GM18519 (cell line): ENCODE data around the gene NR2F2.

Experiments
- ATAC-seq: cut with Tn5 transposase; IDR thresholded peaks from one replicate; pipeline ENCODE4 v1.9.1; 2021; ENCODE audit warnings: mild to moderate bottlenecking, moderate library complexity; ENCODE audit not compliant: unreplicated experiment, low FRiP score

The NR2F2 gene

DNA sequence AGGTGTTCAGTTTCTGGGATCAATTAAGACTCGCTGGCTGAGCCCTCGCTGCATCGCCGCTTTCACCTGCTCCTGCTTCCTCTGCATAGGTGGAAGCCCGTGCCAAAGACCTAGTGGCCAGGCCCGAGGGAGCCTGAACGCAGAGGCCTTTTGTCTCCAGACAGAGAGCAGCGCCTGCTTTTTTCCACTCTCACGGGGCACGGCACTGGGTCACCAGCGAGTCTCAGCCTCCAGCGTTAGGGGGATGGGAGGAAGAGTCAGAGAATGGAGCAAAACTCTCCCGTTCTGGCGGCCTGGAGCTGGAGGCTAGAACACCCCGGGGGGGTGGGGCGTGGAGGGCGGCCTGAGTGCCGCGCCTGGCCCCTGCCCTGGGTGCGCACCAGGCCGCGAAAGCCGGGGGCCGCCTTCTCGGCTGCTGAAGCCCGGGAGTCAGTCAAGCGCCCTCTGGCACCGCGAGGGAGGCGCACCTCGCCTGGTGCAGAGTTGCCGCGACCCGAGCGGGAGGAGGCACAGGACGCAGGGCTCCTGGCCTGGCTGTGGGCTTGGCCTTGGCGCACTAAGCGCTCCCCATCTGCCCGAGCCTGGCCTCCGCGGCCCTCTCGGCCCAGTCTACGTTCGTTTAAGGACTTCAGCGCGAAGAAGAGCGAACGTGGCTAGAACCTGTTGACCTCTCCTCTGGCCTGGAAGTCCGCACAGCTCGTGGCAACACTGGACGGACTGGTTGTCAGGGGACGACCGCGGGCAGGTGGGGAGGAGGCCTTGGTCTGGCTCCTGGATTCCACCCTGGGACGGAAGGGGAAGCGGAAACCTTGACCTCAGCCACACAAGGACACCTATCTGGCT lies 21.5 kb downstream of the NR2F2 start:
- ATAC-seq: peak; percentile 24

- no peak for ATAC-seq
Measured at GRCh38 chr15:96352604-96353405, 22.3 kb downstream of the NR2F2 start.

DNA sequence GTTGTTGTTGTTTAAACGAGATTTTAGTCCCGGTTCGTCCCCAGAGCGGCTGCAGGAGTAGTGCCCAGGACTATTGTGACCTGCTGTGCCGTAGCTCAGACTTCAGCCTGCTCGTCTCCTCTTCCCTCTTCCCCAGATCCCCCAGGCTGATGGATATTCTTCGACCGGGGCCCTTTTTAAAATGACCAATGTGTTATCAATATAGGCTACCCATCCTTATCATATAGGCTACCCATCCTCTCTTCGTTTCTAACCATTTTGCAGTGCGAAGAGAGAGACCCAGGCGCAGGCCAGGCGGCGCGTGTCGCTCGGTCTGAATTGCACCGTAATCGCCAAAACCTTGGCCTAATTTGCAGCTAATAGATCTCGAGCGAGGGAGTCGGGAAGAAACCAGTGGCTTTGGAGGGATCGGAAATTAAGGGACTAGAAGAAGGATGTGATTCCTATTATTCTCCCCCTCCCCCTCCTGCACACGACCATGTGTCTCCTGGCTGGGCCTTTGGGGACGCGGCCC lies 23.0 kb downstream of the NR2F2 start:
- no peak for ATAC-seq

GRCh38 chr15:96353930-96354730 lies 23.6 kb downstream of the NR2F2 start:
- ATAC-seq: no peak

- ATAC-seq: no peak
Measured at GRCh38 chr15:96354731-96355567, 24.4 kb downstream of the NR2F2 start.

GRCh38 chr15:96355568-96356187 lies 25.2 kb downstream of the NR2F2 start:
- no peak for ATAC-seq

- peak; percentile 41 for ATAC-seq
Measured at GRCh38 chr15:96356494-96357455, 26.3 kb downstream of the NR2F2 start.

DNA sequence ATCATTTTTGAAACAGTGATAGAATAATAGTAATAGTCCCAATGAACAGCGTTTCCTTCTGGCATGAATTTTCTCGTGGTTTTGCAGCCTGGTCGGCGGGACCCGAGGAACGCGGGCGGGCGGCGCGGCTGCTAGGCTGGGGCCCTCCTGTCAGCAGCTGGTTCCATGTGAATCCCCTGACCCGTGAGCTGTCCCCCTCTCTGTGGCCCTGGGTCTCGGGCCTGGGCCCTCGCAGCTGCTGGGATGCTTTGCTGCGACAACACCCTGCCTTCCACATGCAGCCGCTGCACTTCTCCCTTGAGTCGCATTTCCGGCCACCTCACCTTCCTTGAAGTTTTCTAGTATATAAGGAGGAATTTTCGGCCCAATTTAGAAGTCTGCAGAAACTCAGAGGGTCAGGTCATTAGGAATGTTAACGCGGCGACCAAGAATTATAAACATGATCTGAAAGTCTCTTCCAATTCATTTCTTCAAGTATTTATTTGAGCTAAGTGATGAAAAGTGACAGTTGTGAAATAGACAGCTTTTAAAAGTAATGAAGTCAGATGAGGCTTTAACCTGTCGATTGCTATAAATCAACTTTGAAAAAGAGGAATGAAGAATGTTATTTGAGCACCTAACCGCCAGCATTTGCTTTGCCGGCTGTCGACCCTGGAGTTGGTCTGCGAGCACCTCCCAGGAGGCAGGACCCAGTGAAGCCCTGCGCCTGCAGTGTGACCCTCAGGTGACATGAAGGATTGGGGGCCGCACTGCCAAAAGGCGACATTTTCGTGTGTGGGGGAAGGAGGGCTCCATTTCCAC lies 27.7 kb downstream of the NR2F2 start:
- ATAC-seq: no peak

DNA sequence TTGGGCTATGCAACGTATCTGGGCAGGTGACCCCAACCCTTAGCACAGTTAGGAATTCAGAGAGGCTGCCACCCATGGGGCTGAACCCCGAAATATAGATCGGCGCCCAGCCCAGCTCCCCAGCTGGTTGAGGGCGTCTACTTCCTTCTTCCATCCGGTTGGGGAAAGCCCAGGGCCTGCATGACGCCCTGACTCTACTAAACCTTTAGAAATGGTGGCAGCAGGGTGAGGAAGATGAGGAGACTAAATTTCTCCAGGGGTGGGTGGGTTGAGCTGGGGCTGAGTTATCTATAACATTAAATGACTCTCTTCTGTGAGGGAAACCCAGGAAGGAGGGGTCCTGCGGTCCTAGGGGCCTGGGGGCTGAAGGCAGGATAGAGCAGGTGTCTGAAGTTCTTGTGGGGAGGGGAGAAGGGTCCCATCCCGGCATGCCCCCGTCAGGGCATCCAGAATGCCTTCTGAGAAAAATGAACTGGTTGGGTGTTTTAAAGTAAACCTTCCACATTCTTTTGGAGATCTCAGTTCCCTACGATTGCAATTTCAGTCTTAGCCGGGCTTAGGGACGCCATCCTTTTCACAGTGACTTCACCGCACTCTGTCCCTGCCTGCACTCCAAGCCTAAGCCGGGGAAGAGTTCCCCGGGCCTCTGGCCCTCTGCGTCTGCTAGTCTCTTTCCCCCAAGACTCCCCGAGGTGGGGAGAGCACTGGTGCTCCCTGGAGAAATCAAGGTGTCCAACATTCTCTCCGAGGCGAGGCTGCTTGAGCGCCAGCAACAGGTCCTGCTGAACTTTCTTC lies 28.5 kb downstream of the NR2F2 start:
- ATAC-seq: no peak

DNA sequence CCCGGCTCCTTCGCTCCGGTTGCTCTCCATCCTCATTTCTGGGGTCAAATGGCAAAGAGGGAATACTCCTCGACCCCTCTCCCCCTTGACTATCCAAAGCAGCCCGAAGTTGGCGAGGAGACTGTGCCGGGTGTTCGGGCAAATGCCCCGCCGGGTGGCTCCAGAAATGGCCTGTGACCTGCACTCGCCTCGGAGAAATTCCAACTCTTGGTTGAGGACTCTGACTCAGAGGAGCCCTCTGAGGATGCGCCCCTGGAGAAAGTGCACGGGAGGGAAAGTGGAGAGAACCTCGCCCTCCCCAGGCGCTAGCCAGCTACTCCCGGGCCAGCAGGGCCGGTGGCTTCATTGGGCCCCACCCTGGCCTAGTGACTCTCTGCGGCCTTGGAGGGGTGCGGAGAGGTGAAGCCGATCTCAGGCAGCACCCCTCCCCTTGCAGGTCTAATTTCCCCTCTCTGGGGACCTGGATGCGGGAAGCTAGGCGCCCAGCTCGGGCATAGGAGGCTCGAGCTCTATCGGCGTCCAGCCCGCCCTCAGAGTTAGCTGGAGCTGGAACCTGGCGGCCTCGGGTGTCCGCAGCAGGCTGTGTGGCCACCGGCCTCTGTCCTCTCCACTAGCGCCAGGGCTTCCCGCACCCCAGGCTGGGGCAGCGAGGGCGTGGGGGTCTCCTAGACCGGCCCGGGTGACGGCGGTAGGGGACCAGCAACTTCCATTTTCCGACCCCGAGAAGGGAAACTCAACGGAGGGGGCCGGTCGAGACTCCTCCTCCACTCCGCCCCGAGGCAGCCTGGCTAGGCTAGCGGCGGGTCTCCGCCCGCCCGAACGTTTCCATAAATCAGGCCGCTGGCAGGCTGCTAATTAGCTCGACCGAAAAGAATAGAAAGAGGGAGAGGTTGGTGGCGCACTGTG lies 29.4 kb downstream of the NR2F2 start:
- ATAC-seq: no peak

- ATAC-seq: no peak
Measured at GRCh38 chr15:96360581-96361308, 30.2 kb downstream of the NR2F2 start.

DNA sequence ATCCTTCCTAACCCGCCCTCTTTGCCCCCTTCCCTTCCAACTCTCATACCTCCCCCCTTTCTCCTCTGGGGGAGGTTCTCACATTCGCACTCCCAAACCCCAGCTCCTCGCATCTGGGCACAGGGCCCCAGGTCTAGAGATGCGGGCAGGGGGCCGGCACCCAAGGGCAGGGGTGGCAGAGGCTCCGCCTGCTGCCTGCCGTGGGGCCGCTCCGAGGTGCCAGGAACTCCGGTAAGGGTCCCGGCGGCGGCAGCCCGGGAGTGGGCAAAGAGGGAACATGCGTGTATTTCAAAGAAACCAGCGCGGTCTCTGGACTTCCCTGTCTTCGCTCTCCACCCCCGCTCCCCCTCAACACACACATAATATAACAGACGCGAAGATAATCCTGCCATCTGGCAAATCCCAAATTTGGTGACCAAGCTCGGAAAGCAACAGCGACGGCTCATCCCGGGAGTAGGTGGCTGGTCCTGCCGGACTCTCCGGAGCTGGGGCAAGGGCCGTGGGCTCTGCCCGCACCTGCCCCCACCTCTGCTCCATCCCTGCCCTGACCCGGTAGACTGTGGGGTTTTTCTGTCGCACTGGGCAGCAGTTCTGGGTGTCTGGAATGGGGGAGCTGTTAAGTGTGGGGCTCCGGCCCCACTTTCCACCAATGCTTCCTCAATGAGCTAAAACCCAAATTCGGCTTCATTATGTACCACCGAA lies 31.0 kb downstream of the NR2F2 start:
- ATAC-seq: no peak

DNA sequence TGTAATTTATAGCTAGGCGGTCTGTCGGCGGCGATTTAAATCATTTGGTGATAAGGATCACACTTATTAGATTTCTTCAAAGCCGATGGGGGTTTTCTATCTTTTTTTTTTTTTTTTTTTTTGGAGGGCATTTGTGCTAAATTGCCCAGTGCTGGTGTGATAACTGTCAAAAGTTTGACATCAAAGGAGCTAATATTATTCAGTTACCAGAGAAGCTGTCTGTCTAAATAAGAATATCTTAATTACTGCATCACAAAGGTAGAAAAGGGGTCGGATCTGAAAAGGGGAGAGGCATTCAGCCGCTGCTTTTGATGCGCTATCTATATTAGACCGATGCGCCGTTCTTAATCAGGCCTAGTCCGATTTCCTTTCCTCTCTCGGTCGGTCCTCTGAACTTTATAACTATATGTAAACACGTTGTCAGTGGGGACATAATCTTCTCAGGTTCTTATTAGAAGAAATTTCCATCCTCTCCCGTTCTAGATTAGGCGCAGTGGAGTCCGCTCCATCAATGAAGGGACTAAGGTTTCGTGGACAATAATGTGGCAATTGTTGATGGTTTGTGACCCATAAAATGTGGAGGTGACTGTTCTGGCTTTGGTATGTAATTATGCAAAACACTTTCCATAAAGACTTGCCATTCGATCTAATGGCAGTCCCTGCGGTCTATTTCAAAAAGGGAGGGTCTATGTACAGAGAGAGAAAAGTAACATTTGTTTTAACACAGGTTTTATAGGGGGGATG lies 31.7 kb downstream of the NR2F2 start:
- no peak for ATAC-seq
